GM12878 (cell line): ENCODE measurements around the gene FCHSD2. TPM values are rescaled to one million over a fixed set of nuclear protein-coding genes. Genes with fewer than 3 reads are reported as not detected.

ENCODE experiments used
- ATAC-seq: fragments of 200-7000 bp; cut with Tn5 transposase; 3 replicates; pipeline ENCODE4 v1.9.1; 2020; ENCODE audit warnings: mild to moderate bottlenecking, moderate library complexity
- BruUV-seq: library from RNA; stranded (reverse); fragments of 400-500 nt; replicated peaks from 2 replicates; lab custom pipeline; 2021; lab: Mats Ljungman, UMichigan
- CTCF ChIA-PET: fragments of 300-600 bp; sonication (Branson Sonifier 250); formaldehyde crosslinking; extraction: SDS; loops from one replicate; lab custom pipeline; 2021; ENCODE audit warnings: inconsistent platforms; lab: Yijun Ruan, JAX
- POLR2A ChIA-PET: fragments of 350-600 bp; formaldehyde crosslinking; extraction: SDS; loops from one replicate; lab custom pipeline; 2021; ENCODE audit warnings: inconsistent platforms; lab: Charles Lee
- RAD21 ChIA-PET: fragments of 300-600 bp; sonication (Branson Sonifier 250); formaldehyde crosslinking; loops from one replicate; lab custom pipeline; 2023; ENCODE audit warnings: antibody characterized with exemption; ENCODE audit not compliant: unreplicated experiment; lab: Charles Lee
- SMC1A ChIA-PET: fragments of 300-600 bp; sonication (Branson Sonifier 250); formaldehyde crosslinking; loops from one replicate; lab custom pipeline; 2023; ENCODE audit not compliant: unreplicated experiment, uncharacterized antibody; lab: Charles Lee
- DNase-seq: peaks from one replicate; pipeline ENCODE4 v3.0.0-alpha.2; 2011; ENCODE audit warnings: low read depth, low spot score
- FAIRE-seq: peaks from 3 replicates; lab custom pipeline; 2011; peaks lifted over from hg19 to GRCh38; lab: Jason Lieb, UNC
- H2AFZ ChIP-seq: 2 replicates; pipeline ENCODE4 v1.6.0; 2011; ENCODE audit warnings: low read depth, low read length, control low read depth; ENCODE audit not compliant: control insufficient read depth
- H3K27ac ChIP-seq: 2 replicates; pipeline ENCODE4 v1.5.1; 2011; ENCODE audit warnings: control low read depth; ENCODE audit not compliant: control insufficient read depth, insufficient read depth
- H3K27me3 ChIP-seq, 2 experiments: replicated peaks in 1 of 2; 2 replicates each; pipeline versions ENCODE4 v1.6.0 to v1.6.1; 2011; ENCODE audit warnings: low read length in 1 of 2; ENCODE audit not compliant: control insufficient read depth in 2 of 2, insufficient read depth in 2 of 2
- H3K36me3 ChIP-seq, 2 experiments: 2 replicates each; pipeline ENCODE4 v1.5.1; 2011; ENCODE audit warnings: low read length in 1 of 2; ENCODE audit not compliant: control insufficient read depth in 2 of 2, insufficient read depth in 2 of 2
- H3K4me1 ChIP-seq: 2 replicates; pipeline ENCODE4 v1.6.1; 2011; ENCODE audit warnings: mild to moderate bottlenecking, low read length, moderate library complexity, mixed read lengths; ENCODE audit not compliant: control insufficient read depth, insufficient read depth
- H3K4me2 ChIP-seq: 2 replicates; pipeline ENCODE4 v1.6.0; 2011; ENCODE audit warnings: control low read depth; ENCODE audit not compliant: control insufficient read depth, insufficient read depth
- H3K4me3 ChIP-seq: fragments of 200-600 bp; sonication (generic); 2 replicates; pipeline ENCODE4 v1.5.1; 2016
- H3K79me2 ChIP-seq: 2 replicates; pipeline ENCODE4 v1.6.0; 2011; ENCODE audit warnings: low read length; ENCODE audit not compliant: control insufficient read depth, insufficient read depth
- H3K9ac ChIP-seq: 2 replicates; pipeline ENCODE4 v1.8.0; 2011; ENCODE audit warnings: low read length, control low read depth, mixed read lengths; ENCODE audit not compliant: control insufficient read depth, insufficient read depth
- H3K9me3 ChIP-seq: replicated peaks from 3 replicates; pipeline ENCODE4 v1.5.1; 2011; ENCODE audit warnings: mild to moderate bottlenecking, low read length; ENCODE audit not compliant: control insufficient read depth, insufficient read depth
- H4K20me1 ChIP-seq: 2 replicates; pipeline ENCODE4 v1.6.0; 2011; ENCODE audit not compliant: control insufficient read depth, insufficient read depth
- BHLHE40 ChIP-seq, 2 experiments: fragments of 450-650 bp in 1 of 2; IDR thresholded peaks; 2 replicates each; pipeline ENCODE4 v1.6.1; 2011 to 2017; ENCODE audit warnings: low read depth in 2 of 2, borderline replicate concordance in 1 of 2, improper control_type of control experiment in 1 of 2, low read length in 1 of 2, mild to moderate bottlenecking in 1 of 2
- CHD1 ChIP-seq: IDR thresholded peaks from 2 replicates; pipeline ENCODE4 v1.6.1; 2012; ENCODE audit warnings: low read depth, low read length, improper control_type of control experiment
- GATAD2B ChIP-seq: fragments of 450-650 bp; conservative IDR thresholded peaks from 2 replicates; pipeline ENCODE4 v1.6.1; 2017; ENCODE audit warnings: low read depth, mild to moderate bottlenecking, moderate library complexity
- HDGF ChIP-seq: fragments of 450-650 bp; IDR thresholded peaks from 2 replicates; pipeline ENCODE4 v1.6.1; 2016; ENCODE audit warnings: antibody characterized with exemption
- MEF2A ChIP-seq: IDR thresholded peaks from 2 replicates; pipeline ENCODE4 v1.6.1; 2011; ENCODE audit warnings: low read depth, mild to moderate bottlenecking, low read length, moderate library complexity; ENCODE audit not compliant: insufficient read depth
- MLLT1 ChIP-seq: fragments of 450-650 bp; IDR thresholded peaks from 2 replicates; pipeline ENCODE4 v1.6.1; 2016; ENCODE audit warnings: mild to moderate bottlenecking
- MTA2 ChIP-seq: fragments of 450-650 bp; IDR thresholded peaks from 2 replicates; pipeline ENCODE4 v1.6.1; 2016; ENCODE audit warnings: low read depth, mild to moderate bottlenecking, moderate library complexity
- PAX5 ChIP-seq: IDR thresholded peaks from 2 replicates; pipeline ENCODE4 v1.6.1; 2011; ENCODE audit warnings: low read depth, low read length, borderline replicate concordance
- PBX3 ChIP-seq: IDR thresholded peaks from 2 replicates; pipeline ENCODE4 v1.6.1; 2011; ENCODE audit warnings: mild to moderate bottlenecking, low read depth, low read length, moderate library complexity; ENCODE audit not compliant: insufficient replicate concordance
- RFX5 ChIP-seq: IDR thresholded peaks from 2 replicates; pipeline ENCODE4 v1.6.1; 2011; ENCODE audit warnings: low read depth, low read length, improper control_type of control experiment
- SREBF1 ChIP-seq: IDR thresholded peaks from 2 replicates; pipeline ENCODE4 v1.6.1; 2012; ENCODE audit warnings: mild to moderate bottlenecking, low read length
- ZBTB40 ChIP-seq: fragments of 450-650 bp; IDR thresholded peaks from 2 replicates; pipeline ENCODE4 v1.6.1; 2016; ENCODE audit warnings: mild to moderate bottlenecking, moderate library complexity, borderline replicate concordance
- ZNF687 ChIP-seq: fragments of 450-650 bp; IDR thresholded peaks from 2 replicates; pipeline ENCODE4 v1.6.1; 2017; ENCODE audit warnings: mild to moderate bottlenecking, moderate library complexity
- WGBS: methylation state at CpG from one replicate; pipeline ENCODE4 v1.1.6; 2016; ENCODE audit warnings: low lambda C conversion rate; ENCODE audit not compliant: insufficient replicate concordance, insufficient coverage; ENCODE audit errors: missing lambda C conversion rate; 5-methylcytosine and 5-hydroxymethylcytosine counted together
- in situ Hi-C: fragments of 300-500 bp; cut with MboI; formaldehyde crosslinking; loops from 9 replicates; pipeline ENCODE4 v1.14.3; 2018; ENCODE audit warnings: mixed read lengths
- intact Hi-C: fragments of 100-400 bp; cut with micrococcal nuclease; formaldehyde crosslinking; loops from one replicate; pipeline ENCODE4 v1.14.2; 2022; ENCODE audit not compliant: unreplicated experiment
- polyA plus RNA-seq, 11 experiments: library from polyadenylated mRNA; depleted of rRNA in 4 of 11; unstranded in 6 of 11; stranded (reverse) in 5 of 11; fragments of >200 nt; fragmentation: Nextera tagmentation in 4 of 11; fragmentation: Illumina TruSeq in 1 of 11; extraction: Ambion mirVana in 4 of 11; extraction: Trizol in 1 of 11; gene quantifications; 1 replicate in 1 of 11; 2 replicates in 10 of 11; pipeline versions ENCODE4 v1.2.1 to v1.2.3, GENCODE V29; 2011 to 2016; ENCODE audit warnings: inconsistent platforms in 2 of 11, missing spikeins in 2 of 11, low read depth in 1 of 11
- total RNA-seq, 4 experiments: library from RNA; depleted of rRNA in 3 of 4; stranded (reverse); fragments of >200 nt in 3 of 4; fragmentation: Illumina TruSeq in 1 of 4; extraction: Trizol in 1 of 4; gene quantifications; 2 replicates each; pipeline versions ENCODE4 v1.2.1 to v1.2.3, GENCODE V29; 2013 to 2021

The FCHSD2 gene
- total and polyA plus RNA-seq, 10 of the 15 experiments (the other 5 are each of a cell fraction or from before 2014, with no cell fraction given), result 13.2 to 89.8 (median 47.8) TPM

GRCh38 chr11:73176874-73177155 is 34.7 kb upstream of the FCHSD2 start:
- H3K79me2 ChIP-seq, result peaks cover 3% of the 10 kb centered on the region; the same call in 1 of the 2 replicates
- no peak overlapping the region for H2AFZ ChIP-seq
- no peaks in the 10 kb centered on the region for H3K27me3 ChIP-seq
- H3K36me3 ChIP-seq, result no peaks in the 10 kb centered on the region
- ChIA-PET SMC1A (interaction anchor here (0.7 to 26.8 kb wide), 29 partner anchors 9 to 492 kb away, joined by 3 to 926 read pairs (median 5); partner anchors contain the start of genes FCHSD2 and STARD10), CTCF (interaction anchor here (0.5 to 7.2 kb wide), 36 partner anchors 9 to 493 kb away, joined by 3 to 128 read pairs (median 12); partner anchors contain the start of genes FCHSD2 and STARD10), RAD21 (interaction anchor here (0.8 to 7.4 kb wide), 29 partner anchors 10 to 590 kb away, joined by 3 to 120 read pairs (median 8); partner anchors contain the start of genes FCHSD2 and STARD10), POLR2A (interaction anchor here (0.7 to 2.8 kb wide), 10 partner anchors 12 to 349 kb away, joined by 3 to 13 read pairs (median 7); partner anchors contain the start of gene FCHSD2)
- DNase-seq, result no peak
- H4K20me1 ChIP-seq, result no peaks in the 10 kb centered on the region
- H3K9me3 ChIP-seq, result no peaks in the 10 kb centered on the region
- no peak overlapping the region for H3K9ac ChIP-seq
- intact Hi-C loops, result loop anchor here (5.0 kb wide), 1 partner anchor 450 kb away; no protein-coding TSS in a partner anchor
- no peak overlapping the region for H3K27ac ChIP-seq
- H3K4me3 ChIP-seq, result no peak overlapping the region
- no peak overlapping the region for H3K4me2 ChIP-seq
- no peak for FAIRE-seq
- BruUV-seq, result no TSS peak
- ATAC-seq, result no peak
- peaks cover 45% of the 10 kb centered on the region for H3K4me1 ChIP-seq
- in situ Hi-C loops, result loop anchor here (5.0 to 25.0 kb wide), 3 partner anchors 250 to 452 kb away; no protein-coding TSS in a partner anchor
- 57% methylated on average over 1 of the region's 1 CpG for WGBS
- no peak for TF ChIP-seq BHLHE40 (IDR thresholded peaks at IDR 0.05; ENCODE audit: borderline replicate concordance in 1 of 2, low read depth in 2 of 2, low read length in 1 of 2)
- no peak for TF ChIP-seq PBX3
- no peak for TF ChIP-seq ZNF687
- no peak for TF ChIP-seq ZBTB40
- TF ChIP-seq PAX5, result no peak
- no peak for TF ChIP-seq SREBF1
- no peak for TF ChIP-seq RFX5
- TF ChIP-seq MEF2A, result no peak
- no peak for TF ChIP-seq MTA2
- no peak for TF ChIP-seq GATAD2B
- no peak for TF ChIP-seq CHD1
- no peak for TF ChIP-seq MLLT1
- no peak for TF ChIP-seq HDGF
